Measurements from ENCODE around the gene GYS1.

The GYS1 gene

DNA sequence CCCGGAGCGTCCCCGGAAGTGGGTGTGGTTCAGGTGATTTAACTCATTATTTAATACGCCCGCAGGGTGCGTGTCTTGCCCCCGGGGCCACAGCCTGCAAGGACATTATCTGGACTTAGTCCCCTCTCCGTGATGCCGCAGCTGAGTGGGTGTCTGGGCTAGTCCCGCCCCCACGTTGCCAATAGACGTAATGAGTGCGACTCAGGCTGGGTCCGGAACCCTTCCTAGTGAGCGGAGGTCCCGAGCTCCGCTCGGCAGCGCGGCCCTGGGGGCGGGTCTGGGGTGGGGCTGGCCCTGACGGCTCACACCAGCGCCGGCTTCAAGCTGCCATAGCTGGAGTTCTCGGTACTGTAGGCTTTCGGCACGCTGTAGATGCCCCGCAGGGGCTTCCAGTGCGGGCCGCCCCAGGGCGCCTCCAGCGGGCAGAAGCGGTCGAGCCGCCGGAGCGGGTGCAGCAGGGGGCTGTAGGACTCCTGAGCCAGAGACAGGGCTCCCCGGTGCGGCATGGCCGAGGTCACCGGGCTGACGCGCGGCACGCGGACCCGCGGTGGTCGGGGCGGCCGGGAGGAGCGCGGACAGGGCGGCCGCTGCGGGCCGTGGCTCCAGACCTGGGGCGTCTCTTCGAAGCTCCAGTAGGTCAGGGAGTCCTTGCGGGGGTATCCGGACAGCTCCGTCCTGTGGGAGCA, 24.7 kb upstream of the GYS1 start:
- DNase-seq = peak; percentile 51

DNA sequence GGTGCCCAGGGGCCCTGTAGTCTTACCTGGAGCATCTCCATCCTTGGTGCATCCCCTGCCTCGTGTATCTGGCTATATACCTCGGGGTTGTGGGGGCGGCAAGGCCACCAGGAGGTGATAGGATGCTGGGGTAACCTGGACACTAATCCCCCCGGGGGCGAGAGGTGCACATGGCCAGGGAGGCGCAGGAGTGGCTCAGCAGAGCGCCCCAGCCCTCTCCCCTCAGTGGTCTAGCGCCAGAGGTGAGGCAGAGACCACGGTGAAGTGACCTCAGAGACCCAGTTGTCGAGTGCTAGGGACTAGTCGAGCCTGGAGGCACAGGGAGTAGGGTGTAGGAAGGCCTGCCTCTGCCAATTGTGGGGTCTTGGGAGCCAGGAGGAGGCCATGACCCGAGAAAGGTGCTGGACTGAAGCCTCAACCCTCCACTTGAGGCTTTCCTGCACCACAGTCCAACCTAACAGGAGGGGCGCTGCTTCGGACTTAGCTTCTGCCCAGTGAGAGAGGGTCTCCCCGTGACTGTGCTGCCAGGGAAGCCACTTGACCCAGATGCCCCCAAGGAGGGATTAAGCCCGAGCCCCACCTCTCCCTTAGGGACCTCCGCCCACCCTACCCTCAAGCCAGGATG, 24.0 kb upstream of the GYS1 start, which contains the start of gene LHB:
TSS of gene LHB (minus strand) at position 51 of the 625 bp plus-strand sequence. CDS start at position 41, 10 bp downstream.
- DNase-seq = no peak

DNA sequence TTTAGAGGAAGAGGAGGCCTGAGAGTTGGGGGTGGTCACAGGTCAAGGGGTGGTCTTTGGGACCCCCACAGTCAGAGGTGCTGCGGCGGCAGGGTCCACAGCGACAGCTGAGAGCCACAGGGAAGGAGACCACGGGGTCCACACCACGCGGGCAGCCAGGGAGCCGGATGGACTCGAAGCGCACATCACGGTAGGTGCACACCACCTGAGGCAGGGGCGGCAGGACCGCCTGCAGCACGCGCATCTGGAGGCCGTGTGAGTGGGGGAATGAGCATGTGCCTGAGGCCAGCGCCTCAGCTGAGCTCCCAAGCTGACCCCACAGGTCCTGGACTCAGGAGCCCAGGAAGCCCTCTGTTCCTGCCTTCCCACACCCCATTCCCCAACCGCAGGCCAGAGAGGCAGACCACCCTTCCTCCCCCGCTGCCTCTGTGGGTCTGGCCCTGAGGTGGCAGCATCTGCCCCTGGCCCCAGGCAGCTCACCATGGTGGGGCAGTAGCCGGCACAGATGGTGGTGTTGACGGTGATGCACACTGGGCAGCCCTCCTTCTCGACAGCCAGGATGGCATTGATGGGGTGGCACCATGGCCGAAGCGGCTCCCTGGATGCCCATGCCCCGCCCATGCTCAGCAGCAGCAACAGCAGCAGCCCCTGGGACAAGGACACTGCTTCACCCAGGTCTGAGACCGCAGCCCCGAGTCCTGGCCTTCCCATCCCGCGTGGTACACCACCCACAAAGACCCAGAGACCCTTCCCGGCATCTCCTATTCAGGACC, 23.1 kb upstream of the GYS1 start:
- no peak for DNase-seq

DNA sequence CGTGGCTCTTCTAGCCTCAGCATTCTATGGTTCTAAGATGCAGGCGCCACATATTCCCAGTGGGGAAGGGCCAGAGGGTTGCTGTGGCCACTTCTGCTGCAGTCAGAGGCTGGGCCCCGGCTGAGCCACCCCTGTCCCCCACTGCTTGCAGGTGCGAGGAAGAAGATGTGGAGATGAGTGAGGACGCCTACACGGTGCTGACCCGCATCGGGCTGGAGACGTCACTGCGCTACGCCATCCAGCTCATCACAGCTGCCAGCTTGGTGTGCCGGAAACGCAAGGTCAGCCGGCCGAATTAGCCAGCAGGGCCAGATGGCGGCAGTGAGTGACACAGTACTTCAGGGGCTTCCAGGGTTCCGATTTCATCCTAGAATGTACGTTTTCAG, 21.8 kb upstream of the GYS1 start:
- no peak for DNase-seq

DNA sequence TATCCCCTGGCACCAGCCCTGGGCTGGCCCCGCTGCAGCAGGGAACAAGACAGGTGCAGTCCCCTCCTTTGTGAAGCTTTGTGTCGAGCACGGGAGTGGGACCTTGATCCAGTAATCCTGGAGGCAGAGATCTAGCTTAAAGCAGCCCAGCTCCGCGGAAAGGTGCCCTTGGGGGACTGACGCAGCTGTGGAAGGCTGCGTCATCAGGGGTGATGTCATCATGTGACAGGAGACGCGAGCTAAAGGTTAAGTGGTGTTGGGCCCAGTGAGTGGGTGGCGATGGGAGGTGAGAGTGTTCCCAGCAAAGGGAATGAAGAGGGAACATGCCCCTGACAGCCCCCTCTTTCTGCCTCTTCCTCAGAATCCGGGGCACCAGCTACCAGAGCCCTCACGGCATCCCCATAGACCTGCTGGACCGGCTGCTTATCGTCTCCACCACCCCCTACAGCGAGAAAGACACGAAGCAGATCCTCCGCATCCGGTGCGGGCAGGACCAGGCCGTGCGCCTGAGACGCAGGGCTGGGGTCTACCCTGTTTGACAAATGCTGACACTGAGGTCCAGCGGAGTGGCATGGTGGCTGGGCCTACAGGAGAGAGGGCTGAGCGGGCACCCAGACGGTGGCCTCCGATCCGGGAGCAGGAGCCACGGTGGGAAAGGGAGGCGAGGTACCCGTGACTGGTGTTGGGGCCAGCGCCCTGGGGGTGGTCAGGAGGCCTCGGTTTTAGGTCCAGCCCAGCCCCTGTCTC, 21.2 kb upstream of the GYS1 start:
- DNase-seq = no peak

DNA sequence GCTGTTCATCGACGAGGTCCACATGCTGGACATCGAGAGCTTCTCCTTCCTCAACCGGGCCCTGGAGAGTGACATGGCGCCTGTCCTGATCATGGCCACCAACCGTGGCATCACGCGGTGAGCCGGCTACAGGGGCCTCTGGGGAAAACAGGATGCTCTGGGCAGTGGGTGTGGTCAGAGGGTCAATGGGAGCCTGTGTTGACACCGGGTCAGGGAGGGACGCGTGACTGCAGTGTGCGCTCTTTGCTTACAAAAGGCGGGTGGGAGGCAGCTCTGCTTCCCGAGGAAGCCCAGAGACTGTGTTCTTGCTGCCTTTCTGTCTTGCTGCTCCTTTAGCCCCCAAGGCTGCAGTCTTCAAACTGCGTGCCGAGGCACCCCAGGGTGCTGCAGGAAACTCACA, 18.1 kb upstream of the GYS1 start:
- no peak for DNase-seq

DNA sequence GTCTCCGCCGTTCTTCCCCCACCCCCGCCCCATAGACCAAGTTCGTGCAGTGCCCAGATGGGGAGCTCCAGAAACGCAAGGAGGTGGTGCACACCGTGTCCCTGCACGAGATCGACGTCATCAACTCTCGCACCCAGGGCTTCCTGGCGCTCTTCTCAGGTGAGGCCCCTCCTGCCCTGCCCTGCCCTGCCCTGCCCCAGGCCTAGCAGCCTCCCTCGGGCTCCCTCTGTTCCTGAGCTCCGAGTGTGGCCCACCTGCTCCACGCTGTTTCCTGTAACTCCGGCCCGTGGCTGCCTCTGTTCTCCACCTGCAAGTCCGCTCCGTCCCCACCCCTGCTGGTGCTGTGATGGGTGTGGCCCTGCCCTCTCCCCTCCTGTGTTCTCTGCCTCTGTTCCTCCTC, 17.3 kb upstream of the GYS1 start:
- no peak for DNase-seq

DNA sequence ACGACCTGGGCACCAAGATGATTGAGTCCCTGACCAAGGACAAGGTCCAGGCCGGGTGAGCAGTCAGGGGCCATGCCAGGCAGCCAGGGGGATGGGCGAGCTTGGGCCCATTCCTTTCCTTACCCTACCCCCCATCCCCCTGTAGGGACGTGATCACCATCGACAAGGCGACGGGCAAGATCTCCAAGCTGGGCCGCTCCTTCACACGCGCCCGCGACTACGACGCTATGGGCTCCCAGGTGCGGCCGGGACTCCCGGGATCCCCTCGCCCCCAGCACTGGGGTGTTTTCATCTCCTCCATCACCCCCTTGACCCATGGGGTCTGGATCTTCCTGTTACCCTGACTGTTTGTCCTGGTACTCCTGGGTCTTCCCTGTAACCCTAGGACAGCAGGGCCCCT, 16.7 kb upstream of the GYS1 start:
- no peak for DNase-seq

DNA sequence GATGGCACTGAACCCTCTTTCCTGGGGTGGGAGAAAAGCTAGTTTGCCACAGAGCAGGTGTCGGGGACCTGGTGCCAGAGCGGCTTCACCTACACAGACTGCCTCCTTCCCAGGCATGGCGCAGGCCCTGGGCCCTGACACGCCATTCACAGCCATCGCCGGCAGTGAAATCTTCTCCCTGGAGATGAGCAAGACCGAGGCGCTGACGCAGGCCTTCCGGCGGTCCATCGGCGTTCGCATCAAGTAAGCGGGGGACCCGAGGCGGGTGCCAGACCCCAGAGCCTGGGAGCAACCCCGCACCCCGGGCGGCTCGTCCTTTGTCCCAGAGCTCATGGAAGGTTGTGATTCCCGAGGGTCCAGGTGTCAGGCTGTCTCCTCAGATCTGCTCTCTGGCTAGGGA, 13.8 kb upstream of the GYS1 start:
- DNase-seq = no peak

DNA sequence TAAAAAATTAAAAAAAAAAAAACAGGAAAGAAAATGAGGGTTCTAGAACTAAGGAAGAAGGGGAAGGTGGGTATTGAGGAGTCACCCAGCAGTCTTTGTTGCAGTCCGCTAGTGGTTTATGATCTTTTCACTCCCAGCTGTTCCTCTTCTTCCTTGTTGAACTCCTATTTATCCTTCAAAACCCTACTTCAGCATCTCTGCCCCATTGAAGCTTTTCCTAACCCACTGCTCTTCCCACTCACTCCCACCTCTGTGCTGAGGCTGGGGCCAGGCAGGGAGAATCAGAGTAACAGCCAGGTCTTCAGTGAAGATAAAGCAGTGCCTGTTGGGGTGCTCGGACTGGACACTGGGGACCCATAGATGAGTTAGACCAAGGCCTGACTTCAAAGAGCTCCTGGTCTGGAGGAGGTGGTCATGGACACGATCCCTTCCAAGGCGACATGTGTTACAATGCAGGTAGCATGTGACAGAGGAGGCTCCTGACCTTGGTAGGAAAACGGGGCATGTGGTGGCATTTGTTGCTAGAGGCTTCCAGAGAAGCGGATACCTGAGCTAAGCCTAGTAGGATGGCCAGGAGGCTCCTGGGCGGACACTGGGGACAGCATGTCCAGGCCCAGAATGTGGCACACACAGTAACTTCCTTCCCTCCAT, 12.0 kb upstream of the GYS1 start:
- no peak for DNase-seq

DNA sequence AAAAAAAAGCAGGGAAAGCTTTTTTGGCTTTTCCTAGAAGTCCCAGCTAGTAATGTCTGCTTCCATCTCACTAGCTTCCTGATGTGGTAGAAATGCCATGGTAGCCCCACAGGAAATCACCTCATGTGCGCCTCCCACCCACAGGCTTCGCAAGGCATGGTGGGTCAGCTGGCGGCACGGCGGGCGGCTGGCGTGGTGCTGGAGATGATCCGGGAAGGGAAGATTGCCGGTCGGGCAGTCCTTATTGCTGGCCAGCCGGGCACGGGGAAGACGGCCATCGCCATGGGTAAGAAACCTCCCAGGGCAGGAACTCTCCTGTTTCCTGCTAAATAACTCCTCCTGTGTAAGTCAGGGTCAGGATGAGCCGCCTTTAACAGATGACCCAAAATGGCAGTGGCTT, 11.0 kb upstream of the GYS1 start:
- DNase-seq = no peak

DNA sequence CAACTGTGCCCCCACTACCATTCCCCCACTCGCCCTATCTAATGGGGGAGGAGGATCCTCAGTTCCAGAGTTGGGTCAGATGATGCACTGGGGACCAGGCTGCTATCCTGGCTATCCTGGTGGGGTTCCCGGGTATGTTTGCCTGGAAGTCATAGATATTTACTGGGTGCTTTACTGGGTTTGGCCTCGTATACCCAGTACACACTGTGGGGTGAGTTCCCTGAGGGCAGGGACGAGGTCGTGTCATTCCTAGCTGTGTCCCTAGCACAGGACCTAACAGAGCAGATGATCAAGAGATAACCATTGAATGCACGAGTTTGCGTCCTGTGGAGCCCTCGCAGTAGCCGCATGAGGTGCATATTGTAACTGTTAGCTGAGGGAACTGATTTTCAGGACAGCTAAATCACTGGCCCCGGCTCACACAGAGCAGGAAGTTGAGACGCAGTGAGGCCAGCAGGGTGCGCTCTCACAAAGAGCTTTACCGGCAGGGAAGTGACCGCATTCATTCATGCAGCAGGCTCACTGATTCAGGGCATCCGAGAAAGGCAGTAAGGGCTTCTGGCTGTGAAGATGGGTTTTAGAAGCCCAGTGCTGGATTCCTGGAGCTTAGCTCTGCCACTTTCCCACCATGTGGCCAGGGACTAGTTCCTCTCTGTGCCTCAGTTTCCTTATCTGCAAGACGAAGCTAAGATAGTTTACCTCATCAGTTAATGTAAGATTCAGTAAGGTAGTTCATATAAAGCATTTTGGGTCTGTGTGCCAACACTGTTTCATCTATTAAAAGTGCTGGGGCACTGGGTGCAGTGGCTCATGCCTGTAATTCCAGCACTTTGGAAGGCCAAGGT, 6.6 kb upstream of the GYS1 start:
- peak; percentile 69 for DNase-seq

DNA sequence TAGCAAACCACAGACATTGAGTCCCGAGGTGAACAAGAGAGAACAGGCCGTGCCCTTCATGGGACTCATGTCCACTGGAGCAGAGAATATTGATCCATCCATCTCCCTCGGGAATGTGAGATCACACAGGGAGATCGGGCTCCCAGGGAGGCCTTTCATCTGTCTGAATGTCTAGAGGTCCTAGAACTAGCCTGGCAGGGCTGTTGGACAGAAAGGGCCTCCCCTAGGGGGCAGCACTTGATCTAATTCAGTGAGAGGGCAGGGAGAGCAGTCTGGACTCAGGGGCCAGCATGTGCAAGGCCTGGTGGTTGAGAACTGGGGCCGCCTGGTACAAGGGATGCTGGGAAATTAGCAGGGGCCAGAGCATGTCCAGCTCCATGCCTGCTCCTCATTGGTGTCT, 4.9 kb upstream of the GYS1 start:
- peak; percentile 72 for DNase-seq

DNA sequence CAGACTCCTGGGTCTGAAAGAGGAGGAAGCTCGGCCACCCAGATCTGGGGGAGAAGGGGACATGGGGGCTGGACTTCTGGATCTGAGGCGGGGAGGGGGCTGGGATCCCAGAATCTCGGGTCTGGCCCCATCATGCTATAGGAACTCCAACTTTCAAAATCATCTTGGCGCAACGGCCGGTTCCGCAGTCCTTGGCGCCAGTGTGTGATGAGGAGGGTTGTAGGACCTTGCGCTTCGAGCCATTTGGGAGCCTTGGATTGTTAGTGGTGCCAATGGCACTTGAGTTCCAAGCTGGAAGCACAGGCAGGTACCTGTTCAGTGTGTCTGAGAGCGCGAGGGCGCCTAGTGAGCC, 902 bp upstream of the GYS1 start:
- no peak for DNase-seq

DNA sequence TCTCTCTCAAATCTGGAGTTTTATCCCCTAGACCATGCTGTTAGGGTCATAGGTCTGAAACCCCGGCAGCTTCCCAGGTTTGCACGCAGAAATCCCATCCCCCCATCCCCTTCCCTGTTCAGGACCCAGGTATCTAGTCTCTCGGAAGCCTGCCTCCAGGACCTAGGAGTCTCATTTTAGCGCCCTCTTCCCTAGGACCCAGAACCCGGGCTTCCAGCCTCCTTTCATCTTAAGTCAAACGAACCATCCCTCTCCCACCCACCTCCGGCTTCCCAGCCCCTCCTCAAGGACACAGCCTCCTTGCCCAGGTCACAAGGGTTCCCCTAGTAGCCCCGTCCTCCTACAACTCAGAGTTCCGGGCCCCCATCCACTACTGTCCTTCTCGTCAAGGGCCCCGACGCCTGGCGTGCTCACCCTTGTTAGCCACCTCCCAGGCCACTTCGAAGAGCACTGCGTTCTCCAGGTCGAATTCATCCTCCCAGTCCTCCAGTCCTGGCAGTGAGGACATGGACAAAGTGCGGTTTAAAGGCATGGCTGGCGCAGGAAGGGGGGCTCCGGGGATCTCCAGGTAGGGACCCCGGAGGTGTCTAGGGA, 431 bp downstream of the GYS1 start:
- DNase-seq = peak; percentile 24

DNA sequence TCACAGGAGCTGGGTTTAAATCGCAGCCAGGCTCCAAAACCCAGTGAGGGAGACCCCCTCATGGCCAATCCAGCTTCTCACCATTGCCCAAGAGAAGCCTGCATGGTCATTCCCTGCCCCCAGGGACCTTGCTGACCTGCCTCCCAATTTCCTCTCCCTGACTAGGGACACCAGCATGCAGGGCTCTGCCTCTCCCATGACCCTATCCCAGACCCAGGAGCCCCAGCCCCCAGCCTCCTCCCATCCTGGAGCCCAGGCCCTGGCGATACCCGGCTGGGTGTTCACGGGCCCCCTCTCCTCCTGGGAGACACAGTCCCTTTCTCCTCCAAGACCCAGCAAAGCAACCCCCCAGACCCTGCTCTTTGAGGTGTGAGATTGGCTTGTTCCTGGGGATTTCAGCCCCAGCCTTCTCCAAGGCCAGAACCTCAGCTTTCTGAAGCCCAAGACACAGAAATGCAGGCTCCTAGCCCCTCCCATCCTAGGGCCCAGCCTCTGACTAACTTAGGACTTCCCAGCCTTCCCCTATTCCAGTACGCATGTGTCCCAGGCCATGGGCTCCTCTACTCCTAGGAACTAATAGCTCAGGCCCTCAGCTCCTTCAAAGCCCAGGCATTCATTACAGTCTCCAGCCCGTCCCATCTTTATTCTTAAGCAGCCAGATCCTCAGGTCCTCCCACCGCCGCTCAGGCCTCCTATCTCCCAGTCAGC, 1.1 kb downstream of the GYS1 start:
- DNase-seq = peak; percentile 86

DNA sequence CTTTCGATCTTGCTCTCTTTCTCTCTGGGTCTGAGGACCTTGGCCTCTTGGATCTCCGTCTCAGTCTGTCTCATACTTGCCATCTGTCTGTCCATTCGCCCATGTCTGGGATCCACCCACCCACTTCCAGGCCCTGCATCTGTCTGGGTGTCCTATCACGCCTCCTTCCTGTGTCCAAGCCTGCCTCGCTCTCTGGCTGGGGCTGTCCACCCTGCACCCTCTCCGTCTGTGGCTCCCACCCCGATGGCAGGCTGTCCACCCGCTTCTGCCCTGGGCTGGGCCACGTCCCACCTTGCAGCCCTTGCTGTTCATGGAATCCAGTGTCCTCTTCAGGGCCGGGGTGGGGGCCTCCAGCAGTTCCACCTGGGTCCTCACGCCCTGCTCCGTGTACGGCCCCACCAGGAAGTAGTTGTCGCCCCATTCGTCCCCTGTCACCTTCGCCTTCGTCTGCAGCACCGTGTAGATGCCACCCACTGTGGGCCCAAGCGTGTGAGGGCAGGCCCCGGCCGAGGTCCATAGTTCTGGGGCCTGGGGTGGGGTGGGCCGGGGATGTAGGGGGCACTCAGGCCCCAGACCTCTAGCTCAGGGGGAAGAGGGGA, 2.0 kb downstream of the GYS1 start:
- no peak for DNase-seq

DNA sequence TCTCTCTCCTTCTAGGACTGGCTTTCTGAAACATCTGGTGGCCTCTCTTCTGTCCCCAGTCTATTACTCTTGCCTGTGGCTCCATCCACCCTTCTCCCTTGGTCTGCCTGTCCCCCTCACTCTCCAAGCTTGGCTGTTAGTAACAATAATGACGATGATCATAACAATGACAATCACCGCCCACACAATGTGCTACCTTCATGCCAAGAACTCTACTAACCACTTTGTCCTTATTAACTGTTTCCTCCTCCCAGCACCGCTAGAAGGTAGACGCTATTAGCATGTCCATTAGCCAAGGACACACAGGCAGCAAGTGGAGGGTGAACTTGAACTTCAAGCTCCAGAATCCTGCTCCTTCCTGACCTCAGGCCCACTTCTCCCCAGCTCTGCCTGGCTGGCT, 2.7 kb downstream of the GYS1 start:
- no peak for DNase-seq

DNA sequence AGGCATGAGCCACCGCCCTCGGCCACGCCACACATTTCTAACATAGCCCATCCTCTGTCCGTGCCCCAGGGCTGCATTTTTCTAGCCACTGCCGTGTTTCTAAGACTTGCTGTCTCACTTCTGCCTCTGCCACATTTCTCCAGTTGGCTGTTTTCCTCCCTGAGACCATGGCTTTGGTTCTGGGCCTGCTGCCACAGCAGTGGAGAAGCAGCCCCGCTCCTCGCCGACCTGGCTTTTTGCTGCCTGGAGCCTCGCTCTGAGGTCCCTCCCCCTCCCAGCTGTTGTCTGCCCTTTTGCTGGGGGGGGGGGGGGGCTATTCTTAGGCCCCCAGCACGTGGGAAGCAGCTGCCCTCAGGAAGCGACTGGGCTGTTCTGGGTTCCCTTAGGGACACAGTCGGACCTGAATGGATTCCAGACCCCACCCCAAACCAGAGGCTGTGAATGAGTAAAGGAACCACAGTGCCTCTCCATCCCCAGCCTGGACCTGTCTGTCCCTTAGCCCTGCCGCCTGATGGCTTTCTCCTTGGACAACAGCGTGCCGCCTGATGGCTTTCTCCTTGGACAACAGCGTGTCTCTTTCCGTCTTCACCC, 3.3 kb downstream of the GYS1 start:
- DNase-seq = no peak

DNA sequence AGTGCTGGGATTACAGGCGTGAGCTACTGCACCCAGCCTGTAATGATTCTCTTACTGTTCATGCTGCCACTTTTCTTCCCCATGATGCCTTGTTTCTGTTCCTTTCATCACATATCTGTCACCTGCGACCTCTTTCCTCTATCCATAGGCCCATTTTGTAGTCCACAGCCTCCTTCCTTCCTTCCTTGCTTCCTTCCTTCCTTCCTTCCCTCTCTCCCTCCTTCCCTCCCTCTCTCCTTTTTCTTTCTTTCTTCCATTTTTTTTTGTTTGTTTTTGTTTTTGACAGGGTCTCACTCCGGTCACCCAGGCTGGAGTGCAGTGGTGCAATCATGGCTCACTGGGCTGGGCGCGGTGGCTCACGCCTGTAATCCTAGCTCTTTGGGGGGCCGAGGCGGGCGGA, 4.2 kb downstream of the GYS1 start:
- DNase-seq = no peak

All from suppressor macrophage treated with lipopolysaccharide for 4 hours (primary cell).